SIG-M5 (cell line): ENCODE data around the gene FEZF1.

ENCODE experiments used
- DNase-seq: peaks from one replicate; lab custom pipeline; 2025; lab: John Stamatoyannopoulos, UW

The FEZF1 gene

DNA sequence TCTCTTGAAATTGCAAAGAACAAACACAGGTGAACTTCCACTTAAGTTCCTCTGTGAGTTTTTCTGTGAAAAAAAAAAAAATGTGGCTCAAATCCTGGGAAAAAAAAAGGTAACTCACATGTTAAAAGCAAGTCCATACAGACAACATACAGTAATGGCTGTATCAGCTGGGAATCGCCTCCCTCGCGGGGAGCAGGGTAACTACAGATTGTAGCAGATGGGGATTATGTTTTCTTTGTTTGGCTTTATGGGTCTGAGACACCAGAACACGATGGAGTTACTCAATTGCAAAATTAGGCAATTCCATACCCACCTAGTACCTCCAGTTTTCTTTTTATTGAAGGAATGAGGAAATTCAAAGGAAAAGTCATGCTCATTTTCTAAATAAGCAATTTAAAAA lies 42.3 kb downstream of the FEZF1 start:
- no peak for DNase-seq

DNA sequence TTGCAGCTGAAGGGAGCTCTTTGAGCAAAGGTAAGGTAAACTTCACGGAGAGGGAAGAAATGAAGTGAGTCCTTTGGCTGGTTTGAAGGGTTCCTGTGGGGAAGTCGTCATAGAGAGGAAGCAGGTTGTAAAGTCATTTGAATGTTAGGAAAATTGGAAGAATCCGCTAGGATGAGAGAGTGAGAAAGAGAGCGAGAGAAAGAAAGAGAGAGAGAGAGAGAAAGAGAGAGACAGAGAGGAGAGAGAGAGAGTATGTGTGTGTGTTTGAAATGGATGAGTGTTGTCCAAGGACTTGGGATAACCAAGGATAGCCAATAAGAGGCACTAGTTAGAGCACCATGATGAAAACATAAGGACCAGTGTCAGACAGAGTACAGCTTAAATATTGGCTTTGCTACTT lies 43.1 kb downstream of the FEZF1 start:
- DNase-seq = no peak

DNA sequence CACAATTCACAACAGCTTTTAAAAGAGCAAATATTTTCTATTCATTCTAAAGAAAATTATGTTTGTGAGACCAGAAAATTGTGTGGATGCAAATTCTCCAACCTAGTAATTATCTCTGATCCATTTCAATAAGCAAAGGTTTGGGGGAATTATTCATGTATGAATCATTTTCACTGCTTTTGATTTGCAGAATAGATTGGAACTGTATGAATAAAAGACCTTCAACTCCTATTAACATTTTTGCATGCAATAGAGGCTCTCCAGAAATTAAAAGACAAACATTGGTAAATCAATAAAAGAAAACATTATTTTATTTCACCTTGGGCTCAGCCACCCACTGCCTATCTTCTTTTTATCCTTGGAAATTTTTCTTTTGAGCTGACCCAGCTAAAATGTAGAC lies 43.5 kb downstream of the FEZF1 start:
- no peak for DNase-seq

DNA sequence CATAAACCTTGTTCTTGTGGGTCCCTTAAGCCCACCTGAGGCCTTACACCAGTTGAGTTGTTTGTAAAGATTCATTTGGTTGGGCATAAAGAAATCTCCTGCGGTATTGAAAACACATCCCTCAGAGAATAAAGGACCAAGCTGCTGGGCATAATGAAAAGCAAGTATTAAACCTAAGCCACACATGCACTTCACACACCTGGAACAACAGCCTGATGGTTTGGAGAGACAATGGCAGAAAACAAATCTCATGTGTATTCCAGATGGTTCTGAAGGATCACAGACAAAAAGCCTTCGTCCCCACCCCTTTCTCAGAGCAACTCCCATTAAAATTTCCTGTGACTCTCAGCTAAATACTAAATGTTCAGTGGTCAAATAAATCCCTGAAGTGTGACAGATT lies 44.2 kb downstream of the FEZF1 start:
- DNase-seq = no peak

DNA sequence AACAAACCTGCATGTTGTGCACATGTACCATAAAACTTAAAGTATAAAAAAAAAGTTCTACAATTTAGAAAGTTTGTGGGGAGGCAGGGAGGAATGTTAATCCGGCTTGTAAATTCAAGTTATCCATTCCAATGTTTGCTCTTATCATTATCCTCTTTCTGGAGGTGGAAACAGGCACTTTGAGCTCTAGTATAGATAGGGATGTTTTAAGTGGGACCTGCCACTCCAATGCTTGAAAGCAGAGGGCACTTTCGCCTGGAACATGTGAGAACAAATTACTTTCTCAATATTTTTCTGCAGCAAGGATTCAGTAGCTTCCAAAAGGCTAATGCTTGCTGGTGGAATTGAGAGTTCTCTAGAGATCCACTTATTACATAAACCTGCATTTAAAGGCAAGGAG lies 45.6 kb downstream of the FEZF1 start:
- DNase-seq = no peak

DNA sequence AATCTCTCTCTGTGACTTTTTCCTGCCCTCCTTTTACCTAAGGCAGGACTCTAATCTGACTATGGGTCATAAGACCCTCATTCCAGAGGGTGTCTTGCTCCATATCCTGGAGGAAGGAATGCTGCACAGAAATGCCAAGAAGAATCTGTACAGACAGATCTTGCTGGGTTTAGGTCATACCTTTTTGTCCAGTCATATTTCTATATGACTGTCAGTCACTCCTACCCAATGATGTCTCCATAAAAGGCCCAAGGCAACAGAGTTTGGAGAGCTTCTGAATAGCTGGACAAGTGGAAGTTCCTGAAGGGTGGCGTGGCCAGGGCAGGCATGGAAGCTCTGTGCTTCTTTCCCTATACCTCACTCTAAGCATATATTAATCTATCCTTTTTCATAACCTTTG lies 47.5 kb downstream of the FEZF1 start:
- DNase-seq = no peak

DNA sequence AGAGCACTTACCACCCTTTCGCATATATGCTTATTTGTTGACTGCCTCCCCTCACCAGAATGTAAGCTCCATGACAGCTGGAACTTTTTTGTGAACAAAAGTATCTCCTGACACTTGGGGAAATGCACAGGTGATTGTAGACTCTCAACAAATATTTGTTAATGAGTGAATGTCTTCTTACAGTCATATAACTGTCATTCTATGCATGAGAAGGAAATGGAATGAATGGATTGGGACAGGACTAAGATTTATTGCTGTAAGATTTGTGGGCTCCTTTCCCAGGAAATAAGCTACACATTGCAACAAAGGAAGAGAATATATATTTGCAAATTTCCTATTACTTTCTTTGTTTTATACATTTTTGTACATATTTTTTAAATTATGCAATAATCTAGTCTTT lies 48.5 kb downstream of the FEZF1 start:
- no peak for DNase-seq

DNA sequence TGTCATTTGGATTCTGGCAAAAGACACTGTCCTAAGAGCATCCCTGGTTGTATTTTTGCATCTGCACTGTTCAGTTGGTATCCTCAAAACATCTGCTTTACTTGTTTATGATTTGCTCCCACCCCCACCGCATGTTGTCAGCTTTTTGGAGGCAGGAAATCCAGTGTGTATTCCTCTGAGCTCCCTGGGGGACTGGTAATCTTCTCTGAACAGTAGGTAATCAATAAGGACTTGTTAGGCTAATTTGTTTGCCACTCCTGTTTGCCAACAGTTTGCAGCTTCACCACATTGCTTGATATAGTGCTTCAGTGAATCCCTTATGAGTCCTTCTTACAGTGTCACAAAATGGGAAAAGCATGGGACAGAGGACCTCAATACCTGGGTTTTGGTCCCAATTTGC lies 49.1 kb downstream of the FEZF1 start:
- DNase-seq = no peak
